HepG2 (cell line): ENCODE results near the gene PDK2. TPM values are rescaled to one million over a fixed set of nuclear protein-coding genes. Genes with fewer than 3 reads are reported as not detected.

Source experiments
- ATF3 ChIP-seq: sonication (generic); formaldehyde crosslinking; IDR thresholded peaks from 2 replicates; pipeline ENCODE4 v1.4.0; 2020; ENCODE audit warnings: missing genetic modification reagents
- CENPBD1 ChIP-seq: sonication (generic); formaldehyde crosslinking; IDR thresholded peaks from 2 replicates; pipeline ENCODE4 v1.8.0; 2022; ENCODE audit warnings: missing genetic modification reagents, low read depth, mild to moderate bottlenecking, borderline replicate concordance
- EZH2 ChIP-seq: conservative IDR thresholded peaks from 2 replicates; pipeline ENCODE4 v1.6.1; 2012; ENCODE audit warnings: mild to moderate bottlenecking, low read depth, low read length, moderate library complexity
- GMEB2 ChIP-seq: IDR thresholded peaks from 2 replicates; pipeline ENCODE4 v1.6.1; 2016; ENCODE audit warnings: missing biosample characterization, missing genetic modification reagents, low read depth
- HMGA1 ChIP-seq: sonication (generic); formaldehyde crosslinking; conservative IDR thresholded peaks from 2 replicates; pipeline ENCODE4 v1.4.0; 2020; ENCODE audit warnings: missing genetic modification reagents
- HMGXB3 ChIP-seq: sonication (generic); formaldehyde crosslinking; IDR thresholded peaks from 2 replicates; pipeline ENCODE4 v1.4.0; 2020; ENCODE audit warnings: missing genetic modification reagents, borderline replicate concordance
- HOXA9 ChIP-seq: sonication (generic); formaldehyde crosslinking; IDR thresholded peaks from 2 replicates; pipeline ENCODE4 v1.8.1; 2022; ENCODE audit warnings: missing genetic modification reagents, mild to moderate bottlenecking, moderate library complexity, borderline replicate concordance
- MXD1 ChIP-seq: sonication (generic); formaldehyde crosslinking; IDR thresholded peaks from 2 replicates; pipeline ENCODE4 v1.4.0; 2020; ENCODE audit warnings: mild to moderate bottlenecking, missing genetic modification reagents
- REL ChIP-seq: sonication (generic); formaldehyde crosslinking; conservative IDR thresholded peaks from 2 replicates; pipeline ENCODE4 v1.8.0; 2022; ENCODE audit warnings: mild to moderate bottlenecking, missing genetic modification reagents, moderate library complexity
- STAT5B ChIP-seq: sonication (generic); formaldehyde crosslinking; IDR thresholded peaks from 2 replicates; pipeline ENCODE4 v1.4.0; 2020; ENCODE audit warnings: missing genetic modification reagents
- ZEB1 ChIP-seq: IDR thresholded peaks from 2 replicates; pipeline ENCODE4 v1.6.1; 2012; ENCODE audit warnings: mild to moderate bottlenecking, low read depth, inconsistent platforms; ENCODE audit not compliant: insufficient replicate concordance
- ZMYM2 ChIP-seq: sonication (generic); formaldehyde crosslinking; IDR thresholded peaks from 2 replicates; pipeline ENCODE4 v1.8.0; 2022; ENCODE audit warnings: mild to moderate bottlenecking, missing genetic modification reagents
- ZNF777 ChIP-seq: sonication (generic); formaldehyde crosslinking; IDR thresholded peaks from 2 replicates; pipeline ENCODE4 v1.4.0; 2020; ENCODE audit warnings: missing genetic modification reagents
- ZNF782 ChIP-seq: sonication (generic); formaldehyde crosslinking; IDR thresholded peaks from 2 replicates; pipeline ENCODE4 v1.4.0; 2020; ENCODE audit warnings: missing genetic modification reagents, mild to moderate bottlenecking, borderline replicate concordance
- ZNF816 ChIP-seq: sonication (generic); formaldehyde crosslinking; IDR thresholded peaks from 2 replicates; pipeline ENCODE4 v1.8.0; 2022; ENCODE audit warnings: missing genetic modification reagents, mild to moderate bottlenecking, borderline replicate concordance
- polyA plus RNA-seq, 8 experiments: library from polyadenylated mRNA; depleted of rRNA in 3 of 8; stranded (reverse) in 7 of 8; unstranded in 1 of 8; fragments of >200 nt; fragmentation: Illumina TruSeq in 4 of 8; extraction: Trizol in 4 of 8; gene quantifications; 2 replicates each; pipeline versions ENCODE4 v1.2.1 to v1.2.3, GENCODE V29; 2011 to 2016; ENCODE audit warnings: low read depth in 4 of 8, missing spikeins in 1 of 8, mixed read lengths in 1 of 8; ENCODE audit not compliant: insufficient read depth in 1 of 8
- total RNA-seq, 5 experiments: library from RNA; depleted of rRNA; stranded (reverse); fragments of >200 nt; fragmentation: Illumina TruSeq; extraction: Trizol; gene quantifications; 2 replicates each; pipeline ENCODE4 v1.2.3, GENCODE V29; 2016; ENCODE audit warnings: low read depth in 1 of 5
- TF ChIP-seq, protein P1 (sequence below): sonication (generic); formaldehyde crosslinking; IDR thresholded peaks from 2 replicates; pipeline ENCODE4 v1.4.0; 2020; ENCODE audit warnings: low read depth, mild to moderate bottlenecking, missing genetic modification reagents
- TF ChIP-seq, protein P2 (sequence below), 2 experiments: sonication (generic) in 1 of 2; formaldehyde crosslinking in 1 of 2; IDR thresholded peaks; 2 replicates each; pipeline versions ENCODE4 v1.4.0 to v1.6.1; 2018 to 2020; ENCODE audit warnings: missing genetic modification reagents in 2 of 2, borderline replicate concordance in 1 of 2, low read depth in 1 of 2, mild to moderate bottlenecking in 1 of 2, missing biosample characterization in 1 of 2

Gene PDK2
- total and polyA plus RNA-seq, 2 of the 13 experiments (the other 11 are each of a cell fraction or from before 2014, with no cell fraction given) = 18.5 to 59.7 TPM

DNA sequence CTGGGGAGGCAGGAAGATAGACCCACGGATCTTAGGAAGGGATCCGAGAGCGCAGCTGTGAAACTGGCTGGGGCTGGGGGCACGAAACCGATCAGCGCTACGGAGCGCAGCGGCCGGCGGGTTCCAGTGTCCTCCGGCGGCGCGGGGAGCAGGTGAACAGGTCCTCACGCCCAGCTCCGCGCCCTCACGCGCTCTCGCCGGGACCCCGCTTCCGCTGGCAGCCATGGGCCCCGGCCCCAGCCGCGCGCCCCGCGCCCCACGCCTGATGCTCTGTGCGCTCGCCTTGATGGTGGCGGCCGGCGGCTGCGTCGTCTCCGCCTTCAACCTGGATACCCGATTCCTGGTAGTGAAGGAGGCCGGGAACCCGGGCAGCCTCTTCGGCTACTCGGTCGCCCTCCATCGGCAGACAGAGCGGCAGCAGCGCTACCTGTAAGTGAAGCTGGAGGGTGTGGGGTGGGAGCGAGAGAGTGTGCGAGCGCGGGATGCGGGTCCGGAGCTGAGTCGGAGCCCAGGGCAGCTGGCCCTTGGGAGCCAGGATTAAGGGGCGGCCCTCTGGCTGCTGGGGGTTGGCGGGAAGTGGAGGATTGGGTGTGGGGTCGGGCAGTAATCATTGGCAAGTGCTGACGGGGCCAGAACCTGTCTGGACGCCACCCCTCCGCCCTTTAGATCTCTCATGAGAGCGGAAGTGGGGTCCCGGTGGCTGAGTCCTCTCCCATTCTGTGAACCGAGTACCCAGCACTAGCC is 38.8 kb upstream of the PDK2 start (continued):
- TF ChIP-seq GMEB2 (CRISPR knock-in tag) = no peak
- TF ChIP-seq ZEB1 = peak; percentile 26
- TF ChIP-seq HOXA9 (CRISPR knock-in tag) = no peak
- peak; percentile 47; the same call in 1 of the 2 replicates for TF ChIP-seq MXD1 (CRISPR knock-in tag)
- no peak for TF ChIP-seq STAT5B
- TF ChIP-seq ATF3 (CRISPR knock-in tag) = 0 out of 2 replicates have a peak, but pooled peaks have one; percentile 31
- TF ChIP-seq, protein P1, sequence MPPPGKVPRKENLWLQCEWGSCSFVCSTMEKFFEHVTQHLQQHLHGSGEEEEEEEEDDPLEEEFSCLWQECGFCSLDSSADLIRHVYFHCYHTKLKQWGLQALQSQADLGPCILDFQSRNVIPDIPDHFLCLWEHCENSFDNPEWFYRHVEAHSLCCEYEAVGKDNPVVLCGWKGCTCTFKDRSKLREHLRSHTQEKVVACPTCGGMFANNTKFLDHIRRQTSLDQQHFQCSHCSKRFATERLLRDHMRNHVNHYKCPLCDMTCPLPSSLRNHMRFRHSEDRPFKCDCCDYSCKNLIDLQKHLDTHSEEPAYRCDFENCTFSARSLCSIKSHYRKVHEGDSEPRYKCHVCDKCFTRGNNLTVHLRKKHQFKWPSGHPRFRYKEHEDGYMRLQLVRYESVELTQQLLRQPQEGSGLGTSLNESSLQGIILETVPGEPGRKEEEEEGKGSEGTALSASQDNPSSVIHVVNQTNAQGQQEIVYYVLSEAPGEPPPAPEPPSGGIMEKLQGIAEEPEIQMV (CRISPR knock-in tag) = no peak
- TF ChIP-seq HMGXB3 = no peak
- TF ChIP-seq REL (CRISPR knock-in tag) = no peak
- no peak for TF ChIP-seq ZNF782 (CRISPR knock-in tag)
- TF ChIP-seq ZNF777 = peak; percentile 51; the same call in 1 of the 2 replicates
- TF ChIP-seq HMGA1 (CRISPR knock-in tag) = no peak
- no peak for TF ChIP-seq ZMYM2 (CRISPR knock-in tag)
- TF ChIP-seq ZNF816 (CRISPR knock-in tag) = no peak
- TF ChIP-seq, protein P2, sequence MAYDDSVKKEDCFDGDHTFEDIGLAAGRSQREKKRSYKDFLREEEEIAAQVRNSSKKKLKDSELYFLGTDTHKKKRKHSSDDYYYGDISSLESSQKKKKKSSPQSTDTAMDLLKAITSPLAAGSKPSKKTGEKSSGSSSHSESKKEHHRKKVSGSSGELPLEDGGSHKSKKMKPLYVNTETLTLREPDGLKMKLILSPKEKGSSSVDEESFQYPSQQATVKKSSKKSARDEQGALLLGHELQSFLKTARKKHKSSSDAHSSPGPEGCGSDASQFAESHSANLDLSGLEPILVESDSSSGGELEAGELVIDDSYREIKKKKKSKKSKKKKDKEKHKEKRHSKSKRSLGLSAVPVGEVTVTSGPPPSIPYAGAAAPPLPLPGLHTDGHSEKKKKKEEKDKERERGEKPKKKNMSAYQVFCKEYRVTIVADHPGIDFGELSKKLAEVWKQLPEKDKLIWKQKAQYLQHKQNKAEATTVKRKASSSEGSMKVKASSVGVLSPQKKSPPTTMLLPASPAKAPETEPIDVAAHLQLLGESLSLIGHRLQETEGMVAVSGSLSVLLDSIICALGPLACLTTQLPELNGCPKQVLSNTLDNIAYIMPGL (CRISPR knock-in tag; IDR thresholded peaks at IDR 0.05; ENCODE audit: borderline replicate concordance in 1 of 2, low read depth in 1 of 2) = peak; percentile 60 to 72; a peak in 3 of 4 replicates
- TF ChIP-seq EZH2 = peak; percentile 81; the same call in 1 of the 2 replicates
- TF ChIP-seq CENPBD1 = no peak
